Measurements from ENCODE around the gene ARF1. TPM values are rescaled to one million over a fixed set of nuclear protein-coding genes. Genes with fewer than 3 reads are reported as not detected.

Gene ARF1
- 172 TPM for total RNA-seq

- peak; percentile 93 for ATAC-seq
- peak; percentile 95 for DNase-seq (ENCODE audit: low spot score)
Measured at GRCh38 chr1:228082214-228082917, at the start of gene ARF1. TSS of gene ARF1 (plus strand) at chr1:228082708. CDS start at chr1:228097115, 14,407 bp downstream.

- DNase-seq (ENCODE audit: low spot score) = no peak
- no peak for ATAC-seq
Measured at GRCh38 chr1:228033376-228033775, 49.1 kb upstream of the ARF1 start.

GRCh38 chr1:228034954-228035837 lies 47.3 kb upstream of the ARF1 start:
- DNase-seq (ENCODE audit: low spot score) = peak; percentile 35

GRCh38 chr1:228035844-228036243 lies 46.7 kb upstream of the ARF1 start:
- no peak for ATAC-seq

More at GRCh38 chr1:228034954-228035837, 47.3 kb upstream of the ARF1 start:
- no peak for ATAC-seq

GRCh38 chr1:228036701-228037231 lies 45.7 kb upstream of the ARF1 start:
- no peak for ATAC-seq
- DNase-seq (ENCODE audit: low spot score) = no peak

More at GRCh38 chr1:228035844-228036243, 46.7 kb upstream of the ARF1 start:
- no peak for DNase-seq (ENCODE audit: low spot score)

GRCh38 chr1:228037401-228038386 lies 44.8 kb upstream of the ARF1 start:
- DNase-seq (ENCODE audit: low spot score) = peak; percentile 31
- peak; percentile 31 for ATAC-seq

- DNase-seq (ENCODE audit: low spot score) = peak; percentile 24
- ATAC-seq = no peak
Measured at GRCh38 chr1:228038387-228039005, 44.0 kb upstream of the ARF1 start.

- DNase-seq (ENCODE audit: low spot score) (peak; percentile 26), ATAC-seq (no peak)
Measured at GRCh38 chr1:228039006-228039903, 43.3 kb upstream of the ARF1 start.

GRCh38 chr1:228039986-228040385 lies 42.5 kb upstream of the ARF1 start:
- ATAC-seq (no peak), DNase-seq (ENCODE audit: low spot score) (peak; percentile 16)

GRCh38 chr1:228041316-228041715 lies 41.2 kb upstream of the ARF1 start:
- ATAC-seq (no peak), DNase-seq (ENCODE audit: low spot score) (no peak)

GRCh38 chr1:228042508-228042907 lies 40.0 kb upstream of the ARF1 start:
- no peak for DNase-seq (ENCODE audit: low spot score)
- no peak for ATAC-seq

GRCh38 chr1:228043281-228043848 lies 39.1 kb upstream of the ARF1 start:
- DNase-seq (ENCODE audit: low spot score) = peak; percentile 16

GRCh38 chr1:228044961-228045360 lies 37.5 kb upstream of the ARF1 start:
- DNase-seq (ENCODE audit: low spot score) (no peak), ATAC-seq (no peak)

More at GRCh38 chr1:228043281-228043848, 39.1 kb upstream of the ARF1 start:
- no peak for ATAC-seq

GRCh38 chr1:228045405-228045804 lies 37.1 kb upstream of the ARF1 start:
- ATAC-seq = no peak
- no peak for DNase-seq (ENCODE audit: low spot score)

- no peak for ATAC-seq
- no peak for DNase-seq (ENCODE audit: low spot score)
Measured at GRCh38 chr1:228045871-228046270, 36.6 kb upstream of the ARF1 start.

- DNase-seq (ENCODE audit: low spot score) = no peak
- ATAC-seq = no peak
Measured at GRCh38 chr1:228046421-228047182, 35.9 kb upstream of the ARF1 start.

- no peak for DNase-seq (ENCODE audit: low spot score)
Measured at GRCh38 chr1:228047183-228047466, 35.4 kb upstream of the ARF1 start.

GRCh38 chr1:228048120-228048519 lies 34.4 kb upstream of the ARF1 start:
- ATAC-seq (no peak), DNase-seq (ENCODE audit: low spot score) (no peak)

More at GRCh38 chr1:228047183-228047466, 35.4 kb upstream of the ARF1 start:
- no peak for ATAC-seq

Measured in left lobe of liver (tissue), 2 donors.